ENCODE data around the gene TADA2B. TPM values are rescaled to one million over a fixed set of nuclear protein-coding genes. Genes with fewer than 3 reads are reported as not detected.
A peak's percentile ranks its signal among the peaks of the same experiment; 100 is the strongest.

Gene TADA2B
- total RNA-seq, 2 experiments from 2014 or later, result 7.7 to 10.0 TPM

- peaks cover 59% of the 10 kb centered on the region for H3K4me1 Mint-ChIP-seq (ENCODE audit: low read depth)
Observed at GRCh38 chr4:7049739-7050138, 6.6 kb downstream of the TADA2B start.

DNA sequence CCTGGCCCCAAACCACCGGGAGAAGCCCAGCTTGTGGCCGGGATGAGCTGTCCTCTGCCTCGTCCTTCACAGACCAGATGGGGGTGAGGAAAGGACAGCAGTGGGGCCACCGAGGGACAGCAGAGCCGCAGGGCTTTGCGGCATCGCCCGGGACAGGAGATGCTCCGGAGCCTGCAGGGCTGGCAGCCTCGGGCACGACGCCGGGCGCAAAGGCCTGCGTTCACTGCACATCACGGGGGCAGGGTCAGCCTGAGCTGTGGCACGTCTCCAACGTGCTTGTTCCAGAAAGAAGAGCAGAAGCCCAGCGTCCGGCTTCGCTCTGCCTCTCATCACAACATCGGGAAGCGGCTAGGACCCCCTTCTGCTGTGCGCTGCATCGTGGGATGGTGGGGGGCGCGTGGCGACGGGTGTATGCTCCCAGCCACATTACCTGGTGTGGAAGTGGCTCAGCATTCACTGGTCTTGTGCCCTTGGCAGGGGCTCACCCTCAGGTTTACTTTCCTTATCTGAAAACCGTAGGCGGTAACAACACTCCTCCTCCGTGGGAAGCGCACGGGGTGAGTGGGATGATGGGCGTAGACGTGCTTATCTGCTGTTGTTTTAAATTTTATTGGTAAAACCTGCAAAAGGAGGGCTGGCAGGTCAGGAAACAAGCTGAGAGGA, 7.4 kb downstream of the TADA2B start:
- TF ChIP-seq, protein P1, sequence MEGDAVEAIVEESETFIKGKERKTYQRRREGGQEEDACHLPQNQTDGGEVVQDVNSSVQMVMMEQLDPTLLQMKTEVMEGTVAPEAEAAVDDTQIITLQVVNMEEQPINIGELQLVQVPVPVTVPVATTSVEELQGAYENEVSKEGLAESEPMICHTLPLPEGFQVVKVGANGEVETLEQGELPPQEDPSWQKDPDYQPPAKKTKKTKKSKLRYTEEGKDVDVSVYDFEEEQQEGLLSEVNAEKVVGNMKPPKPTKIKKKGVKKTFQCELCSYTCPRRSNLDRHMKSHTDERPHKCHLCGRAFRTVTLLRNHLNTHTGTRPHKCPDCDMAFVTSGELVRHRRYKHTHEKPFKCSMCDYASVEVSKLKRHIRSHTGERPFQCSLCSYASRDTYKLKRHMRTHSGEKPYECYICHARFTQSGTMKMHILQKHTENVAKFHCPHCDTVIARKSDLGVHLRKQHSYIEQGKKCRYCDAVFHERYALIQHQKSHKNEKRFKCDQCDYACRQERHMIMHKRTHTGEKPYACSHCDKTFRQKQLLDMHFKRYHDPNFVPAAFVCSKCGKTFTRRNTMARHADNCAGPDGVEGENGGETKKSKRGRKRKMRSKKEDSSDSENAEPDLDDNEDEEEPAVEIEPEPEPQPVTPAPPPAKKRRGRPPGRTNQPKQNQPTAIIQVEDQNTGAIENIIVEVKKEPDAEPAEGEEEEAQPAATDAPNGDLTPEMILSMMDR (IDR thresholded peaks at IDR 0.05), result no peak
- POLR2A ChIA-PET, result interaction anchor here (11.1 kb wide), 1 partner anchor 18 kb away, joined by 123 read pairs; the partner anchor contains the start of gene GRPEL1

More at GRCh38 chr4:7049739-7050138, 6.6 kb downstream of the TADA2B start:
- Mint-ChIP-seq H3K27me3 (no peaks in the 10 kb centered on the region), H3K27ac (no peak overlapping the region), H3K9me3 (no peaks in the 10 kb centered on the region), H3K4me3 (no peak overlapping the region), H3K36me3 (ENCODE audit: low read depth) (peaks cover 10% of the 10 kb centered on the region)
- ATAC-seq, result no peak
- CTCF ChIA-PET, result interaction anchor here (0.8 to 1.4 kb wide), 2 partner anchors 16 to 32 kb away, joined by 3 read pairs; no protein-coding TSS in a partner anchor
- TF ChIP-seq, protein P1 (IDR thresholded peaks at IDR 0.05), result no peak
- POLR2A ChIA-PET, result interaction anchor here (11.1 kb wide), 1 partner anchor 19 kb away, joined by 123 read pairs; the partner anchor contains the start of gene GRPEL1
- intact Hi-C loops (cut with micrococcal nuclease), result no loop called here
- DNase-seq, result no peak

DNA sequence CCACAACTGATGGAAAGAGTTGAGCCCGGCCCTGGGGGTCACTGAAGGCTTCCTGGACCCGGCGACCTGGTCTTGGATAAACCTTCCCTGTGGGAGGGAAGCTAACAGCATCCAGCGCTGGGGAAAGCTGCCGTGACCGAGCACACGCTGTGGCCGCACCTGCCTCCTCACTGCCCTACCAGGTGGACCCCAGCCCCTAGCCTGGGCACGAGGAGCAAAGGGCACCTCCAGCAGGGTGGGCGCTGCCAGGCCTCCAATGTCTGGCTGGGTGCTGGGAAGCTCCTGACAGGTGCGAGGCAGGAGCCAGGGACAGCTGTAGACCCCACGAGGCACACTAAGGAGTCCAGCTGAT, 7.9 kb downstream of the TADA2B start:
- ATAC-seq (no peak), DNase-seq (no peak)
- ChIA-PET CTCF (interaction anchor here (0.6 to 2.4 kb wide), 3 partner anchors 8 to 654 kb away, joined by 3 to 6 read pairs (median 5); partner anchors contain the start of gene TADA2B), POLR2A (interaction anchor here (11.1 kb wide), 1 partner anchor 17 kb away, joined by 123 read pairs; the partner anchor contains the start of gene GRPEL1)
- Mint-ChIP-seq H3K36me3 (ENCODE audit: low read depth) (peaks cover 14% of the 10 kb centered on the region), H3K27ac (no peak overlapping the region), H3K9me3 (no peaks in the 10 kb centered on the region), H3K27me3 (no peaks in the 10 kb centered on the region), H3K4me3 (no peak overlapping the region), H3K4me1 (ENCODE audit: low read depth) (peaks cover 45% of the 10 kb centered on the region)
- intact Hi-C loops (cut with micrococcal nuclease), result no loop called here
- TF ChIP-seq, protein P1 (IDR thresholded peaks at IDR 0.05), result no peak

More for the DNA sequence above, 7.4 kb downstream of the TADA2B start:
- no peak for DNase-seq
- intact Hi-C loops (cut with micrococcal nuclease), result no loop called here
- ATAC-seq, result no peak
- Mint-ChIP-seq H3K4me1 (ENCODE audit: low read depth) (peaks cover 50% of the 10 kb centered on the region), H3K4me3 (no peak overlapping the region), H3K27me3 (no peaks in the 10 kb centered on the region), H3K36me3 (ENCODE audit: low read depth) (peaks cover 14% of the 10 kb centered on the region), H3K27ac (no peak overlapping the region), H3K9me3 (no peaks in the 10 kb centered on the region)
- CTCF ChIA-PET, result interaction anchor here (0.6 to 2.4 kb wide), 5 partner anchors 8 to 654 kb away, joined by 3 to 6 read pairs (median 3); partner anchors contain the start of gene TADA2B

- Mint-ChIP-seq H3K27ac (no peak overlapping the region), H3K36me3 (ENCODE audit: low read depth) (peaks cover 14% of the 10 kb centered on the region), H3K4me3 (no peak overlapping the region), H3K9me3 (no peaks in the 10 kb centered on the region), H3K27me3 (no peaks in the 10 kb centered on the region), H3K4me1 (ENCODE audit: low read depth) (peaks cover 37% of the 10 kb centered on the region)
- DNase-seq (no peak), ATAC-seq (no peak)
- CTCF ChIA-PET, result interaction anchor here (0.7 to 2.4 kb wide), 3 partner anchors 9 to 19 kb away, joined by 3 to 6 read pairs (median 5); partner anchors contain the start of gene TADA2B
- POLR2A ChIA-PET, result interaction anchor here (0.7 to 1.0 kb wide), 3 partner anchors 11 to 146 kb away, joined by 3 to 4 read pairs (median 3); partner anchors contain the start of gene GRPEL1
- intact Hi-C loops (cut with micrococcal nuclease), result no loop called here
- TF ChIP-seq, protein P1 (IDR thresholded peaks at IDR 0.05), result no peak
Observed at GRCh38 chr4:7051905-7052304, 8.7 kb downstream of the TADA2B start.

DNA sequence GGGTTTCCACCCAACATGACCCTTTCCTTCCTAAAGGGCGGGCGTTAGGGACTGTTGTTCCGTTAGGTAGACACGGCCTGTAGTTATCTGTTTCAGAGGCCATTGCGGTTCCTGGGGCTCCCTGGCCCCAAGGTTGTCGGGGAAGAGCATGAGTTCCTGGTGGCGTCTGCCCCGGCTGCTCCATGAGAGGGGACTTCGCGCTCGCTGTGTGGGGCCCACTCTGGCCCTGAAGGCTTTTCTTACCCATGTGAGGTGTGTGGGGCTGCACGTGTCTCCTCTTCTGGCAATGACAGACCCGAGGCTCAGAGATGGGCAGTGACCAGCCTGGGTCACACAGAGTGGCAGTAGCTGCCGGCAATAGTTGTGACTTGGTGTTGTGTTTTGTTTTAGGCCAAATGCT, 9.1 kb downstream of the TADA2B start:
- TF ChIP-seq, protein P1 (IDR thresholded peaks at IDR 0.05), result no peak
- peak overlapping the region; percentile 71 for H3K27ac Mint-ChIP-seq
- ATAC-seq (no peak), DNase-seq (no peak)
- H3K9me3 Mint-ChIP-seq, result no peaks in the 10 kb centered on the region
- ChIA-PET CTCF (interaction anchor here (0.7 to 2.4 kb wide), 2 partner anchors 9 to 19 kb away, joined by 3 to 6 read pairs; partner anchors contain the start of gene TADA2B), POLR2A (interaction anchor here (0.7 to 1.0 kb wide), 3 partner anchors 10 to 146 kb away, joined by 3 to 4 read pairs (median 3); partner anchors contain the start of gene GRPEL1)
- intact Hi-C loops (cut with micrococcal nuclease), result no loop called here
- H3K4me1 Mint-ChIP-seq (ENCODE audit: low read depth), result peaks cover 33% of the 10 kb centered on the region
- no peak overlapping the region for H3K4me3 Mint-ChIP-seq
- H3K36me3 Mint-ChIP-seq (ENCODE audit: low read depth), result peaks cover 14% of the 10 kb centered on the region
- no peaks in the 10 kb centered on the region for H3K27me3 Mint-ChIP-seq

Measured in activated CD8-positive, alpha-beta T cell treated with anti-CD3 and anti-CD28 coated beads for 36 hours (primary cell).